Measurements from ENCODE around the gene FBXW2. TPM values are rescaled to one million over a fixed set of nuclear protein-coding genes. Genes with fewer than 3 reads are reported as not detected.
A peak's percentile ranks its signal among the peaks of the same experiment; 100 is the strongest.

Gene FBXW2
- total RNA-seq, 1 experiment from 2014 or later, result 31.7 TPM

GRCh38 chr9:120714846-120715388 is 78.3 kb downstream of the FBXW2 start:
- DNase-seq (ENCODE audit: low read depth), result no peak

GRCh38 chr9:120714088-120714845 is 78.9 kb downstream of the FBXW2 start, which contains the start of gene MEGF9:
Gene MEGF9 (minus strand): TSS chr9:120714470. CDS start chr9:120714358, 112 bp downstream.
- DNase-seq (ENCODE audit: low read depth), result peak; percentile 98

GRCh38 chr9:120713257-120714087 is 79.7 kb downstream of the FBXW2 start:
- peak; percentile 23 for DNase-seq (ENCODE audit: low read depth)

- no peak for DNase-seq (ENCODE audit: low read depth)
These were observed 80.6 kb downstream of the FBXW2 start for GRCh38 chr9:120712539-120713031.

GRCh38 chr9:120711841-120712538 is 81.2 kb downstream of the FBXW2 start:
- peak; percentile 52 for DNase-seq (ENCODE audit: low read depth)

GRCh38 chr9:120711354-120711753 is 81.9 kb downstream of the FBXW2 start:
- DNase-seq (ENCODE audit: low read depth), result peak; percentile 40

- peak; percentile 80 for DNase-seq (ENCODE audit: low read depth)
These were observed 82.9 kb downstream of the FBXW2 start for GRCh38 chr9:120710110-120710981.

- DNase-seq (ENCODE audit: low read depth), result peak; percentile 87
These were observed 84.5 kb downstream of the FBXW2 start for GRCh38 chr9:120708526-120709224.

GRCh38 chr9:120707170-120707569 is 86.0 kb downstream of the FBXW2 start:
- no peak for DNase-seq (ENCODE audit: low read depth)

Other genes with a start within 250 kb of the FBXW2 start
- 21.7 and 32.6 TPM in 2 replicates for gene CDK5RAP2, start 213.2 kb downstream of the FBXW2 start, total RNA-seq (2014; rRNA removed; shearing (Covaris generic))
- gene MEGF9, start 78.9 kb downstream of the FBXW2 start, total RNA-seq (2014; rRNA removed; shearing (Covaris generic)), result 6.4 and 15.0 TPM in 2 replicates
- gene PSMD5, start 49.5 kb upstream of the FBXW2 start, total RNA-seq (2014; rRNA removed; shearing (Covaris generic)), result 58.3 and 61.6 TPM in 2 replicates
- gene PHF19, start 83.8 kb upstream of the FBXW2 start, total RNA-seq (2014; rRNA removed; shearing (Covaris generic)), result 41.5 and 62.8 TPM in 2 replicates
- 4.9 and 5.7 TPM in 2 replicates for gene TRAF1, start 133.4 kb upstream of the FBXW2 start, total RNA-seq (2014; rRNA removed; shearing (Covaris generic))